WTC11 (cell line): ENCODE measurements around the gene LTBP1. TPM values are rescaled to one million over a fixed set of nuclear protein-coding genes. Genes with fewer than 3 reads are reported as not detected.

ENCODE experiments used
- ATAC-seq: fragments of 200-7000 bp; cut with Tn5 transposase; 2 replicates; pipeline ENCODE4 v1.10.0; 2021; ENCODE audit warnings: mild to moderate bottlenecking, moderate library complexity
- CTCF ChIA-PET: fragments of 300-600 bp; sonication (Branson Sonifier 250); formaldehyde crosslinking; loops from one replicate; lab custom pipeline; 2021; ENCODE audit warnings: antibody characterized with exemption; lab: Charles Lee
- POLR2A ChIA-PET: fragments of 350-600 bp; sonication (Branson Sonifier 250); formaldehyde crosslinking; loops from one replicate; lab custom pipeline; 2021; ENCODE audit warnings: antibody characterized with exemption; lab: Charles Lee
- DNase-seq: peaks from one replicate; pipeline ENCODE4 v3.0.0; 2021; ENCODE audit warnings: low spot score
- H3K27ac Mint-ChIP-seq: 2 replicates; pipeline ENCODE4 v1.8.0; 2021; ENCODE audit warnings: mixed read lengths
- H3K27me3 Mint-ChIP-seq: 2 replicates; pipeline ENCODE4 v1.8.0; 2021; ENCODE audit warnings: low read depth, mild to moderate bottlenecking, moderate library complexity, mixed read lengths
- H3K36me3 Mint-ChIP-seq: 2 replicates; pipeline ENCODE4 v1.8.0; 2021; ENCODE audit warnings: mixed read lengths
- H3K4me1 Mint-ChIP-seq: 2 replicates; pipeline ENCODE4 v1.8.0; 2022; ENCODE audit warnings: mixed read lengths
- H3K4me3 Mint-ChIP-seq: 2 replicates; pipeline ENCODE4 v1.8.0; 2021; ENCODE audit warnings: mild to moderate bottlenecking, moderate library complexity, mixed read lengths
- H3K9me3 Mint-ChIP-seq: 2 replicates; pipeline ENCODE4 v1.8.0; 2021; ENCODE audit warnings: mixed read lengths
- ARID4B ChIP-seq: sonication (generic); formaldehyde crosslinking; IDR thresholded peaks from 2 replicates; pipeline ENCODE4 v1.8.0; 2023; ENCODE audit warnings: missing genetic modification reagents, mild to moderate bottlenecking, borderline replicate concordance
- ATF2 ChIP-seq: sonication (generic); formaldehyde crosslinking; IDR thresholded peaks from 2 replicates; pipeline ENCODE4 v1.8.1; 2022; ENCODE audit warnings: low read depth, missing genetic modification reagents, borderline replicate concordance
- ATF6 ChIP-seq: sonication (generic); formaldehyde crosslinking; IDR thresholded peaks from 2 replicates; pipeline ENCODE4 v1.8.1; 2023; ENCODE audit warnings: mild to moderate bottlenecking, missing genetic modification reagents
- CDX4 ChIP-seq: fragments of 250-450 bp; sonication (Bioruptor Pico); IDR thresholded peaks from 2 replicates; pipeline ENCODE4 v1.9.0; 2021; ENCODE audit warnings: moderate library complexity, mild to moderate bottlenecking, inconsistent platforms, borderline replicate concordance
- ESRRA ChIP-seq: sonication (generic); formaldehyde crosslinking; IDR thresholded peaks from 2 replicates; pipeline ENCODE4 v1.8.1; 2022; ENCODE audit warnings: mild to moderate bottlenecking, missing genetic modification reagents, borderline replicate concordance
- HMGA2 ChIP-seq: fragments of 250-450 bp; sonication (Bioruptor Pico); IDR thresholded peaks from 2 replicates; pipeline ENCODE4 v1.4.0; 2021; ENCODE audit warnings: mild to moderate bottlenecking, moderate library complexity
- IRF2 ChIP-seq: sonication (generic); formaldehyde crosslinking; IDR thresholded peaks from 2 replicates; pipeline ENCODE4 v1.8.0; 2022; ENCODE audit warnings: low read depth, missing genetic modification reagents, borderline replicate concordance
- MXD4 ChIP-seq: fragments of 250-450 bp; sonication (Bioruptor Pico); IDR thresholded peaks from 2 replicates; pipeline ENCODE4 v1.8.0; 2021; ENCODE audit warnings: mild to moderate bottlenecking, moderate library complexity, borderline replicate concordance
- NR1H2 ChIP-seq: sonication (generic); formaldehyde crosslinking; IDR thresholded peaks from 2 replicates; pipeline ENCODE4 v1.9.0; 2021; ENCODE audit warnings: mild to moderate bottlenecking, moderate library complexity, missing genetic modification reagents
- OVOL2 ChIP-seq: fragments of 250-450 bp; sonication (Bioruptor Pico); IDR thresholded peaks from 2 replicates; pipeline ENCODE4 v1.9.0; 2021; ENCODE audit warnings: mild to moderate bottlenecking, borderline replicate concordance
- PRDM15 ChIP-seq: sonication (generic); formaldehyde crosslinking; IDR thresholded peaks from 2 replicates; pipeline ENCODE4 v1.8.0; 2022; ENCODE audit warnings: missing genetic modification reagents
- ZBTB21 ChIP-seq: sonication (generic); formaldehyde crosslinking; IDR thresholded peaks from 2 replicates; pipeline ENCODE4 v1.8.1; 2023; ENCODE audit warnings: mild to moderate bottlenecking, missing genetic modification reagents, borderline replicate concordance
- ZNF263 ChIP-seq: sonication (generic); formaldehyde crosslinking; IDR thresholded peaks from 2 replicates; pipeline ENCODE4 v1.8.1; 2022; ENCODE audit warnings: low read depth, mild to moderate bottlenecking, moderate library complexity, missing genetic modification reagents
- ZNF396 ChIP-seq: fragments of 250-450 bp; sonication (Bioruptor Pico); IDR thresholded peaks from 2 replicates; pipeline ENCODE4 v1.8.0; 2021; ENCODE audit warnings: mild to moderate bottlenecking, moderate library complexity, borderline replicate concordance
- ZNF423 ChIP-seq: fragments of 250-450 bp; sonication (Bioruptor Pico); IDR thresholded peaks from 2 replicates; pipeline ENCODE4 v2.1.2; 2022; ENCODE audit warnings: mild to moderate bottlenecking, moderate library complexity
- ZNF532 ChIP-seq: fragments of 250-450 bp; sonication (Bioruptor Pico); IDR thresholded peaks from 2 replicates; pipeline ENCODE4 v1.9.0; 2021; ENCODE audit warnings: mild to moderate bottlenecking, borderline replicate concordance
- total RNA-seq: library from RNA; stranded (reverse); gene quantifications from 3 replicates; pipeline ENCODE4 v1.2.3, GENCODE V29; 2021

The LTBP1 gene
- total RNA-seq, 1 experiment from 2014 or later, result 33.6 TPM

GRCh38 chr2:33111002-33111446 lies 164.3 kb downstream of the LTBP1 start:
- Mint-ChIP-seq H3K36me3 (no peaks in the 10 kb centered on the region), H3K27ac (no peak overlapping the region), H3K4me1 (peaks cover 5% of the 10 kb centered on the region; the same call in 1 of the 2 replicates)
- CTCF ChIA-PET, result no interaction called here
- no peak for DNase-seq
- POLR2A ChIA-PET, result no interaction called here
- TF ChIP-seq CDX4 (CRISPR knock-in tag), result no peak
- TF ChIP-seq PRDM15 (CRISPR knock-in tag), result no peak
- TF ChIP-seq ATF2 (CRISPR knock-in tag), result no peak
- no peak for TF ChIP-seq MXD4
- no peak for TF ChIP-seq HMGA2 (CRISPR knock-in tag)
- TF ChIP-seq, all 79 proteins: peak for 0
- H3K27me3 Mint-ChIP-seq, result no peaks in the 10 kb centered on the region
- H3K4me3 Mint-ChIP-seq, result no peak overlapping the region
- ATAC-seq, result no peak
- H3K9me3 Mint-ChIP-seq, result no peaks in the 10 kb centered on the region

GRCh38 chr2:33115196-33115595 lies 168.4 kb downstream of the LTBP1 start:
- ATAC-seq, result no peak
- Mint-ChIP-seq H3K27me3 (no peaks in the 10 kb centered on the region), H3K36me3 (no peaks in the 10 kb centered on the region), H3K4me3 (no peak overlapping the region), H3K4me1 (peaks cover 8% of the 10 kb centered on the region), H3K27ac (no peak overlapping the region), H3K9me3 (peaks cover under 1% of the 10 kb centered on the region; the same call in 1 of the 2 replicates)
- CTCF ChIA-PET, result no interaction called here
- POLR2A ChIA-PET, result no interaction called here
- DNase-seq, result no peak
- TF ChIP-seq ZNF396 (CRISPR knock-in tag), result no peak
- TF ChIP-seq ARID4B, result no peak
- no peak for TF ChIP-seq ATF6 (CRISPR knock-in tag)
- TF ChIP-seq ZNF423 (CRISPR knock-in tag), result no peak
- TF ChIP-seq ESRRA (CRISPR knock-in tag), result no peak
- no peak for TF ChIP-seq ZNF263
- no peak for TF ChIP-seq ZBTB21 (CRISPR knock-in tag)
- no peak for TF ChIP-seq OVOL2 (CRISPR knock-in tag)
- TF ChIP-seq NR1H2 (CRISPR knock-in tag), result no peak
- no peak for TF ChIP-seq ZNF532 (CRISPR knock-in tag)
- TF ChIP-seq IRF2 (CRISPR knock-in tag), result no peak
